ENCODE results near the gene RAD51D. TPM values are rescaled to one million over a fixed set of nuclear protein-coding genes. Genes with fewer than 3 reads are reported as not detected.

The RAD51D gene
- total and polyA plus RNA-seq, 2 donors (not counting 3 experiments of a cell fraction or from before 2014, with no cell fraction given) = 15.5 to 27.9 TPM

- no peak for FAIRE-seq
- Histone ChIP-seq H3K4me3 (replicated peaks in 1 of 3; ENCODE audit: insufficient read depth in 1 of 3, low read depth in 1 of 3, low read length in 3 of 3) (no peak overlapping the region), H3K4me1 (ENCODE audit: control insufficient read depth, extremely low read depth, insufficient read depth, low read length) (no peaks in the 10 kb centered on the region), H3K27me3 (ENCODE audit: control insufficient read depth in 2 of 2, insufficient read depth in 2 of 2, low read length in 2 of 2) (peaks cover 4 to 11% of the 10 kb centered on the region in 2 experiments), H3K9me3 (replicated peaks; ENCODE audit: control insufficient read depth, insufficient read depth, low read length) (no peaks in the 10 kb centered on the region), H3K4me2 (ENCODE audit: insufficient read depth, low read length) (no peak overlapping the region), H3K9me1 (replicated peaks; ENCODE audit: control insufficient read depth, extremely low read depth, insufficient read depth, low read length) (no peaks in the 10 kb centered on the region), H3K36me3 (ENCODE audit: control insufficient read depth in 2 of 2, extremely low read depth in 1 of 2, insufficient read depth in 2 of 2, low read length in 2 of 2) (no peaks in the 10 kb centered on the region), H3K27ac (ENCODE audit: insufficient read depth, low read depth, low read length) (no peak overlapping the region), H2AFZ (ENCODE audit: low read depth, low read length) (no peak overlapping the region), H4K20me1 (replicated peaks; ENCODE audit: control insufficient read depth, extremely low read depth, insufficient read depth, low read length) (no peaks in the 10 kb centered on the region), H3K79me2 (ENCODE audit: control insufficient read depth, insufficient read depth, low read length) (no peaks in the 10 kb centered on the region), H3K9ac (replicated peaks; ENCODE audit: extremely low read depth, insufficient read depth, low read length) (no peak overlapping the region)
- intact Hi-C loops (cut with micrococcal nuclease) = no loop called here
- TF ChIP-seq GATA2 (IDR thresholded peaks at IDR 0.05; ENCODE audit: insufficient read depth, insufficient read length, low read depth, low read length) (no peak), CTCF (IDR thresholded peaks at IDR 0.05; ENCODE audit: extremely low read depth in 1 of 2, insufficient read depth in 1 of 2, low read depth in 1 of 2, low read length in 2 of 2) (no peak), MAX (IDR thresholded peaks at IDR 0.05; ENCODE audit: insufficient read depth, insufficient read length) (no peak), POLR2AphosphoS5 (IDR thresholded peaks at IDR 0.05; ENCODE audit: insufficient read depth, low read depth, low read length) (no peak), FOS (IDR thresholded peaks at IDR 0.05; ENCODE audit: borderline replicate concordance, insufficient read depth, low read length) (no peak), JUN (IDR thresholded peaks at IDR 0.05; ENCODE audit: borderline replicate concordance, insufficient read depth, insufficient read length, low read depth) (no peak), POLR2A (IDR thresholded peaks at IDR 0.05; ENCODE audit: low read depth, low read length) (no peak), EZH2 (IDR thresholded peaks at IDR 0.05; ENCODE audit: borderline replicate concordance, low read depth, low read length, severe bottlenecking) (no peak)
- ChIA-PET POLR2A (no interaction called here), CTCF (interaction anchor here (1.1 to 3.9 kb wide), 2 partner anchors 8 to 377 kb away, joined by 4 to 15 read pairs; no protein-coding TSS in a partner anchor)
- dilution Hi-C loops (cut with MboI; ENCODE audit: extremely low pct_ligation_motif_present, low sequenced_read_pairs) = no loop called here
- DNase-seq (ENCODE audit: low read depth, low spot score) = no peak
- no TSS peak for BruUV-seq (replicated peaks)
Measured at GRCh38 chr17:35162755-35163154, 43.1 kb upstream of the RAD51D start.

All from endothelial cell of umbilical vein (primary cell).